ENCODE measurements around the gene TUFT1.

Gene TUFT1

GRCh38 chr1:151619489-151620093 is 79.5 kb downstream of the TUFT1 start:
- DNase-seq: no peak

- no peak for DNase-seq
Observed at GRCh38 chr1:151620286-151620685, 80.2 kb downstream of the TUFT1 start.

GRCh38 chr1:151621351-151621750 is 81.2 kb downstream of the TUFT1 start:
- DNase-seq: no peak

- DNase-seq: no peak
Observed at GRCh38 chr1:151624783-151625182, 84.7 kb downstream of the TUFT1 start.

- no peak for DNase-seq
Observed at GRCh38 chr1:151626740-151627334, 86.7 kb downstream of the TUFT1 start.

GRCh38 chr1:151629278-151629677 is 89.2 kb downstream of the TUFT1 start:
- DNase-seq: no peak
